Caco-2 (cell line): Measurements from ENCODE around the gene SLU7. TPM values are rescaled to one million over a fixed set of nuclear protein-coding genes. Genes with fewer than 3 reads are reported as not detected.

Experiments
- BruUV-seq: library from RNA; stranded (reverse); fragments of 400-500 nt; replicated peaks from 2 replicates; lab custom pipeline; 2021; lab: Mats Ljungman, UMichigan
- CTCF ChIA-PET: fragments of 300-600 bp; sonication (Branson Sonifier 250); formaldehyde crosslinking; loops from one replicate; lab custom pipeline; 2022; ENCODE audit warnings: antibody characterized with exemption; lab: Charles Lee
- POLR2A ChIA-PET: fragments of 300-600 bp; sonication (Branson Sonifier 250); formaldehyde crosslinking; loops from one replicate; lab custom pipeline; 2022; ENCODE audit warnings: antibody characterized with exemption; lab: Charles Lee
- DNase-seq, 2 experiments: peaks; one replicate each; pipeline versions ENCODE4 v3.0.0 to v3.0.0-alpha.2; 2020 to 2022
- H3K27me3 ChIP-seq: replicated peaks from 2 replicates; pipeline ENCODE4 v1.6.0; 2011; ENCODE audit warnings: low read length; ENCODE audit not compliant: control insufficient read depth, insufficient read depth
- H3K36me3 ChIP-seq: 2 replicates; pipeline ENCODE4 v1.5.1; 2011; ENCODE audit warnings: low read length; ENCODE audit not compliant: control insufficient read depth, insufficient read depth
- H3K4me1 ChIP-seq: fragments of 250-450 bp; sonication (Bioruptor Pico); 2 replicates; pipeline ENCODE4 v1.5.1; 2020; ENCODE audit warnings: mild to moderate bottlenecking
- H3K4me3 ChIP-seq: 2 replicates; pipeline ENCODE4 v1.5.1; 2011; ENCODE audit warnings: low read depth, mild to moderate bottlenecking, control low read depth, low read length
- H3K9me3 ChIP-seq: fragments of 250-450 bp; sonication (Bioruptor Pico); 2 replicates; pipeline ENCODE4 v1.5.1; 2020; ENCODE audit warnings: mild to moderate bottlenecking, moderate library complexity
- H3K27ac Mint-ChIP-seq: one replicate; pipeline ENCODE4 v1.8.0; 2022; ENCODE audit warnings: mixed read lengths; ENCODE audit not compliant: unreplicated experiment
- H3K27me3 Mint-ChIP-seq: one replicate; pipeline ENCODE4 v1.8.0; 2022; ENCODE audit warnings: mixed read lengths; ENCODE audit not compliant: insufficient read depth, unreplicated experiment
- H3K36me3 Mint-ChIP-seq: one replicate; pipeline ENCODE4 v1.8.0; 2022; ENCODE audit warnings: mild to moderate bottlenecking, mixed read lengths; ENCODE audit not compliant: insufficient read depth, unreplicated experiment
- H3K4me1 Mint-ChIP-seq: one replicate; pipeline ENCODE4 v1.8.0; 2022; ENCODE audit warnings: low read depth, mixed read lengths; ENCODE audit not compliant: unreplicated experiment
- H3K4me3 Mint-ChIP-seq: one replicate; pipeline ENCODE4 v1.8.0; 2022; ENCODE audit warnings: mild to moderate bottlenecking, moderate library complexity, mixed read lengths; ENCODE audit not compliant: unreplicated experiment
- H3K9me3 Mint-ChIP-seq: one replicate; pipeline ENCODE4 v1.8.0; 2022; ENCODE audit warnings: mixed read lengths; ENCODE audit not compliant: unreplicated experiment
- CTCF ChIP-seq, 2 experiments: fragments of 200-600 bp in 1 of 2; IDR thresholded peaks; 1 replicate in 1 of 2; 2 replicates in 1 of 2; pipeline versions ENCODE4 v1.5.1 to v1.8.0; 2011 to 2022; ENCODE audit warnings: antibody characterized with exemption in 1 of 2, control low read depth in 1 of 2, inconsistent platforms in 1 of 2, low read depth in 1 of 2, low read length in 1 of 2, mild to moderate bottlenecking in 1 of 2, moderate library complexity in 1 of 2; ENCODE audit not compliant: insufficient read depth in 1 of 2, severe bottlenecking in 1 of 2, unreplicated experiment in 1 of 2
- intact Hi-C: fragments of 100-400 bp; cut with micrococcal nuclease; formaldehyde crosslinking; loops from one replicate; pipeline ENCODE4 v1.10.0; 2022; ENCODE audit not compliant: unreplicated experiment
- total RNA-seq: library from RNA; stranded (reverse); gene quantifications from 2 replicates; pipeline ENCODE4 v1.2.3, GENCODE V29; 2022

SLU7 gene
- total RNA-seq, 1 experiment from 2014 or later, result 55.0 TPM

- H3K36me3 Mint-ChIP-seq, result no peaks in the 10 kb centered on the region
- Histone ChIP-seq H3K27me3 (no peaks in the 10 kb centered on the region), H3K4me1 (peaks cover 23% of the 10 kb centered on the region), H3K9me3 (no peaks in the 10 kb centered on the region), H3K4me3 (no peak overlapping the region), H3K36me3 (no peaks in the 10 kb centered on the region)
- H3K27ac Mint-ChIP-seq, result no peak overlapping the region
- peaks cover 18% of the 10 kb centered on the region for H3K4me1 Mint-ChIP-seq
- POLR2A ChIA-PET, result no interaction called here
- TF ChIP-seq CTCF (IDR thresholded peaks at IDR 0.05; ENCODE audit: insufficient read depth in 1 of 2, low read depth in 1 of 2, low read length in 1 of 2, severe bottlenecking in 1 of 2, unreplicated experiment in 1 of 2), result no peak
- H3K27me3 Mint-ChIP-seq, result no peaks in the 10 kb centered on the region
- intact Hi-C loops, result no loop called here
- H3K4me3 Mint-ChIP-seq, result no peak overlapping the region
- DNase-seq, result no peak
- H3K9me3 Mint-ChIP-seq, result no peaks in the 10 kb centered on the region
- CTCF ChIA-PET, result interaction anchor here (0.6 to 3.8 kb wide), 2 partner anchors 20 to 41 kb away, joined by 3 to 43 read pairs; no protein-coding TSS in a partner anchor
- no TSS peak for BruUV-seq
These were observed 40.2 kb upstream of the SLU7 start for GRCh38 chr5:160458806-160459800.

- TF ChIP-seq CTCF (IDR thresholded peaks at IDR 0.05; ENCODE audit: insufficient read depth in 1 of 2, low read depth in 1 of 2, low read length in 1 of 2, severe bottlenecking in 1 of 2, unreplicated experiment in 1 of 2), result no peak
- CTCF ChIA-PET, result no interaction called here
- Histone ChIP-seq H3K36me3 (no peaks in the 10 kb centered on the region), H3K27me3 (no peaks in the 10 kb centered on the region), H3K4me3 (no peak overlapping the region), H3K4me1 (peaks cover 12% of the 10 kb centered on the region), H3K9me3 (no peaks in the 10 kb centered on the region)
- H3K4me3 Mint-ChIP-seq, result no peak overlapping the region
- intact Hi-C loops, result no loop called here
- no peaks in the 10 kb centered on the region for H3K27me3 Mint-ChIP-seq
- no peaks in the 10 kb centered on the region for H3K36me3 Mint-ChIP-seq
- BruUV-seq, result no TSS peak
- H3K9me3 Mint-ChIP-seq, result no peaks in the 10 kb centered on the region
- H3K4me1 Mint-ChIP-seq, result peaks cover 7% of the 10 kb centered on the region
- POLR2A ChIA-PET, result no interaction called here
- DNase-seq, result no peak
- no peak overlapping the region for H3K27ac Mint-ChIP-seq
These were observed 38.4 kb upstream of the SLU7 start for GRCh38 chr5:160457252-160457651.

- no TSS peak for BruUV-seq
- H3K27ac Mint-ChIP-seq, result no peak overlapping the region
- no peak for TF ChIP-seq CTCF (IDR thresholded peaks at IDR 0.05; ENCODE audit: insufficient read depth in 1 of 2, low read depth in 1 of 2, low read length in 1 of 2, severe bottlenecking in 1 of 2, unreplicated experiment in 1 of 2)
- H3K27me3 ChIP-seq, result no peaks in the 10 kb centered on the region
- no peak overlapping the region for H3K4me3 Mint-ChIP-seq
- ChIA-PET CTCF (no interaction called here), POLR2A (no interaction called here)
- H3K9me3 Mint-ChIP-seq, result no peaks in the 10 kb centered on the region
- H3K36me3 ChIP-seq, result no peaks in the 10 kb centered on the region
- H3K27me3 Mint-ChIP-seq, result no peaks in the 10 kb centered on the region
- intact Hi-C loops, result no loop called here
- H3K4me1 ChIP-seq, result peaks cover 10% of the 10 kb centered on the region
- H3K36me3 Mint-ChIP-seq, result no peaks in the 10 kb centered on the region
- no peak overlapping the region for H3K4me3 ChIP-seq
- DNase-seq, result no peak
- H3K9me3 ChIP-seq, result no peaks in the 10 kb centered on the region
- H3K4me1 Mint-ChIP-seq, result peaks cover 6% of the 10 kb centered on the region
These were observed 37.7 kb upstream of the SLU7 start for GRCh38 chr5:160456480-160457177.
